HG03039 (cell line): ENCODE measurements around the gene OMP.

Source experiments
- ATAC-seq: cut with Tn5 transposase; IDR thresholded peaks from one replicate; pipeline ENCODE4 v1.9.1; 2021; ENCODE audit warnings: mild to moderate bottlenecking, moderate library complexity; ENCODE audit not compliant: unreplicated experiment

OMP gene

GRCh38 chr11:77151804-77152509, 49.3 kb downstream of the OMP start:
- ATAC-seq: no peak

- no peak for ATAC-seq
Observed at GRCh38 chr11:77152846-77153245, 50.2 kb downstream of the OMP start.
